Muscle of back (tissue), 11 donors: ENCODE results near the gene KDM2A. TPM values are rescaled to one million over a fixed set of nuclear protein-coding genes. Genes with fewer than 3 reads are reported as not detected.
"Not testable (repeated sequence)": the region's sequence is repeated elsewhere in the genome, so short reads cannot be mapped to it uniquely, and the experiment has no call there.

Experiments used
- DNase-seq, 3 donors: peaks; one replicate each; pipeline versions ENCODE4 v3.0.0 to v3.0.0-alpha.2; 2013
- polyA plus RNA-seq, 10 donors: library from polyadenylated mRNA; unstranded; fragments of 120-200 nt; gene quantifications; one replicate each; pipeline ENCODE4 v1.2.1, GENCODE V29; 2013; ENCODE audit not compliant: insufficient read length in 10 of 10

The KDM2A gene
- polyA plus RNA-seq, 10 donors, result 46.3 to 64.1 (median 52.4) TPM

DNA sequence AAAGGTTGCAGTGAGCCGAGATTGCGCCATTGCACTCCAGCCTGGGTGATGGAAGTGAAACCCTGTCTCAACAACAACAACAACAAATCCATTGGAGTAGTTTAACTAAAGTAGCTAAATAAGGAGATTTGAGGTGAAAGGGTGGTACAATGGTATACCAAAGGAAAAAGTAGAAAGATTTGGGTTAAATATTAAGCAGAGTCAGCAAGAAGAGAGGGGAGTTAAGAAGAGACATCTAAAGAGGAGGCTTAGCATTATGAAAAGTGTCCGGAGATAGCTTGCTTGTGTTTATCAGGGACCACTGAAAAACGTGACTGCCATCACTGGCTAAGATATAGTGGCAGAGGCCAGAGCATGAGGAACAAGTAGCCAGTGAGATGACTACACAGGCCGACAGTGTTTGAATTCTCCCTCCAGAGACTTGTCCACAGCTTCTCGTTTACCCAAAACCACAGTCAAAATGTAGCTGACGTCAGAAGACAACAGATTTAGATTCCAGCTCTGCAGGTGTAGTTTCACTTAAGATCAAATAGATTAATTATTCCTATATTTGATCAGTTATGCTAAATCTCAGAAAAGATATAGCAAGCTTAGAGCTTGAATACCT lies 114.6 kb downstream of the KDM2A start:
- DNase-seq, result no peak

DNA sequence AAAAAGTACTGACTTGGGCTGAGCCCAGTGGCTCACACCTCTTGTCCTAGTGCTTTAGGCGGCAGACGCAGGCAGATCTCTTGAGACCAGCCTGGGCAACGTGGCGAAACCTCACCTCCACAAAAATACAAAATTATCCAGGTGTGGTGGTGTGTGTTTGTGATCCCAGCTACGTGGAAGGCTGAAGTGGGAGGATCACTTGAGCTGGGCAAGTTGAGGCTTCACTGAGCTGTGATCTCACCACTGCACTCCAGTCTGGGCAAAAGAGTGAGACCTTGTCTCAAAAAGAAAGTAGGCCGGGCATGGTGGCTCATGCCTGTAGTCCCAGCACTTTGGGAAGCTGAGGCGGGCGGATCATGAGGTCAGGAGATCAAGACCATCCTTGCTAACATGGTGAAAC lies 115.5 kb downstream of the KDM2A start:
- not testable (repeated sequence) for DNase-seq

GRCh38 chr11:67237574-67237973 lies 118.5 kb downstream of the KDM2A start:
- DNase-seq, result no peak

DNA sequence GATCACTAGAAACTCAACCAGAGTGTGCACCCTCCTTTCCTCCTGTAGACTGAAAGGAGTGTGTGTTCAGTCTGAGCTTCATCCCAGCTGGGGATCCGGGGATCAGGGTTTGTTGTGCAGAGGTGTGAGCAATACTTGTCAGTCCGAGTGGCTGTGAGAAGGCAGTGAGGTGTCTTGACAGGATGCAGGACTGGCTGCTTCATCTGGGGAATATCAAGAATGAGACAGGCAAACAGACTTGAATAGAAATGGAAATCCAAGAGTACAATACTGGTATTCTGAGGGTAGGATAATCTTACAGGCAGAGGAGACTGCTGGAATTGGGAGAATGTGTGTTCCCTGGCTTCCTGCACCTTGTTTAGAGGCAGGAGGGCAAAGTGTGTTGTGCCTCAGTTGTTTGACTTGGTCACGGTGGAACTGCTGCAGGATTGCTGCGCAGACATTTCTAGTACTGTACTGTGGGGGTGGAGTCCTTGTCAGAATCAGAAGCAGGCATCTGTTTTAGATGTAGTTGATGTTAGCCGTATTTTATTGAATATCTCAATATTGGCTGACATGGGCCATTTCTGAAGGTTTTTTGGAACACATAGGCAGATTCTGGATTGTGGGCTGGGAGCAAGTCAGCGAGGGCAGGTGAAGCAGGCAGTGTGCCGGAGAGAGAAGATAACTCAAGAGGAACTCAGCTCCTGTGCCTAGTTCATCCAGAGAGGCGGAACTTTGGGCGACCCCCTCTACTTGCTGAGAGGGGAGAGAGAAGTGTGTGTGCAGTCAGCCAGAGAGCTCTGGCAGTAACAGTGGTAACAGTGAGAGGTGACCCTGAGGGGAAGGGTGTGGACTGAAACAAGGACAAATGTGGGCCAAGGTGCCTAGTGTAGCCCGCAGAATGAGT lies 120.1 kb downstream of the KDM2A start:
- no peak for DNase-seq

GRCh38 chr11:67239783-67240575 lies 120.9 kb downstream of the KDM2A start:
- peak; percentile 96 to 98 (median 98) for DNase-seq

- peak; percentile 54 to 80 (median 63) for DNase-seq
These were observed 121.7 kb downstream of the KDM2A start for GRCh38 chr11:67240576-67241389.

- DNase-seq, result no peak
These were observed 123.5 kb downstream of the KDM2A start for GRCh38 chr11:67242548-67242947.

- no peak for DNase-seq
These were observed 124.0 kb downstream of the KDM2A start for GRCh38 chr11:67243051-67243450.

GRCh38 chr11:67245046-67245445 lies 126.0 kb downstream of the KDM2A start:
- no peak for DNase-seq

DNA sequence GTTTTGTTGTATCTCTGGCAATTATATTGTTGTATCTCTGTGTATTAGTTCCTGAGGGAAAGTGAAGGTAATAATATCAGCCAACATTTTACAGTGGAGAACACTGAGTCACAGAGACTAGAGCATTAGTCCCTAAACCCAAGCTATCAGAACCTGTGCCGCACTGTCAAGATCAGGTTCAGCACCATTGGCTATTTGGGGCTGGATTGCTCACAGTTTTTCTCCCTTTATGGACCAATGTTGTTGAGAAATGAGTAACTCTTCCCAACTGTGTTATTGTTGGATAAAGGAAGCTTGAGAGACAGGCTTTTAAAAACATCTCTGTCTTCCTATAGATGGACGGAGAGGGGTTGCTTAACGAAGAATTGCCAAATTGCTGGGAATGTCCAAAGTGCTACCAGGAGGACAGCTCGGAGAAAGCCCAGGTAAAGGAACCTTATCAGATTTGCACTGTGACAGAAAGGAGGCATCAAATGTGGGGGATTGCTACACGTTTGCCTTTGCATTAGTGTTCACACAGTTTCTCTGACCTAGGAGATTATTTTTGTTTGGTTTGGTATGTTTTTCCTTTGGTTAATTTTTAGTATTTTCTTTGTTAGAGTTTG lies 129.0 kb downstream of the KDM2A start:
- DNase-seq, result no peak

DNA sequence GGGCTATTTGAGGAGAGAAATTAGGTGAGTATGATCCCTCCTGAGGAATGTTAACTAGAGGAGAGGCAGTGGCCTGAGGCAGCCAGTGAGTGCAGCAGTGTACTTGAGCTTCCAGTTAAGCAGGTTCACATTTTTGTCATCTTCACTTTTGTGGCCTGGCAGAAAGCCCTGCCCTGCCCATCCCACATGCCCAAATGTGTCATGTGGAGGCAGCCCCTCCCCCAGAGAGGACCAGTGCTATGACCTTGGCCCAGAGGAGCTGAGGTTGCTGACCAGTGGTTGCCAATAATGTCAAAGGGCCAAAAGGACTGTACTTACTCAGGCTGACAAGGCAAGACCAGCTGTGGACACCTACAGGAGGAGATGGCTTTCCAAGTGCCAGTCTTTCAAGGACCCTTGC lies 129.6 kb downstream of the KDM2A start:
- DNase-seq, result no peak

- DNase-seq, result no peak
These were observed 131.3 kb downstream of the KDM2A start for GRCh38 chr11:67250059-67251043.

GRCh38 chr11:67251841-67252240 lies 132.8 kb downstream of the KDM2A start:
- DNase-seq, result no peak

GRCh38 chr11:67252831-67253239 lies 133.8 kb downstream of the KDM2A start:
- DNase-seq, result no peak

DNA sequence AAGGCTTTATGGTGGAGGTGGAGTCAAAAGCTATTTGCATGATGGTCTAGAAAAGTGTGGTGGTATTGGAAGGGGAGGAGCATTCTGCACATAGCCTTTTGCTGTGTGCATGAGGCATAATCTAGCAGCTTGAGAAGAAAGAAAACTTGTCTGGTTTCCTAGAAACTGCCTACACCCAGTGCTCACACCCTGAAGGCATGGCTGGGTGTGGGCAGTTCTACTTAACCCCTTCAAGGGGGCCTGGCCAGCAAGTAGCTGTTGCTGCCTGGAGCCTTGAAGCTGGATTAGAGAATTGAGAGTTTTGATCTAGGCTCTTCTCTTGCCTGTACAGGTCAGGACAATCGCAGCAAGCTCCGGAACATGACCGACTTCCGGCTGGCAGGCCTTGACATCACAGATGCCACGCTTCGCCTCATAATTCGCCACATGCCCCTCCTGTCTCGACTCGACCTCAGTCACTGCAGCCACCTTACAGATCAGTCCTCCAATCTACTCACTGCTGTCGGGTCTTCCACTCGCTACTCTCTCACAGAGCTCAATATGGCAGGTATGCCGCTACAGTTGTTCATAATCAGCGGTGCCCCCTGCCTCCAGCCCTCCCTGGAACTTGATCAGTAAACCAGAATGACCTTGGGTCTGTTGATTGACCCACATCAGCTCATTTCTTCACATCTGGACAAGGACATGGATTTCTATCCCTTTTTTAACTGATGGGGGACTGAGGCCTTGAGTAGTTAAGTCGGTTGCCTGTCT lies 135.0 kb downstream of the KDM2A start:
- no peak for DNase-seq

DNA sequence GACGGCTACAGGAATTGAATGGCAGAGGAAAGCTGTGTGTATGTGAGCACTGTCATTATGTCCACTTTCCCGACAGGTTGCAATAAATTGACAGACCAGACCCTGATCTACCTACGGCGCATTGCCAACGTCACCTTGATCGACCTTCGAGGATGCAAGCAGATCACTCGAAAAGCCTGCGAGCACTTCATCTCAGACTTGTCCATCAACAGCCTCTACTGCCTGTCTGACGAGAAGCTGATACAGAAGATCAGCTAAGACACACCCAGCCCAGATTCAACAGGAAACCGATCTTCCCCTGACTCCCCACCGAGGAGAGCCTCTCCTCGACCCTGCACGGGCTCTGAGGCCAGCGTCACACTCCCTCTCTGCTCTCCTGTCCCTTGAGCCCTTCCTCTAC lies 135.7 kb downstream of the KDM2A start:
- no peak for DNase-seq

GRCh38 chr11:67255353-67255752 lies 136.3 kb downstream of the KDM2A start:
- no peak for DNase-seq

GRCh38 chr11:67255864-67256263 lies 136.8 kb downstream of the KDM2A start:
- no peak for DNase-seq

DNA sequence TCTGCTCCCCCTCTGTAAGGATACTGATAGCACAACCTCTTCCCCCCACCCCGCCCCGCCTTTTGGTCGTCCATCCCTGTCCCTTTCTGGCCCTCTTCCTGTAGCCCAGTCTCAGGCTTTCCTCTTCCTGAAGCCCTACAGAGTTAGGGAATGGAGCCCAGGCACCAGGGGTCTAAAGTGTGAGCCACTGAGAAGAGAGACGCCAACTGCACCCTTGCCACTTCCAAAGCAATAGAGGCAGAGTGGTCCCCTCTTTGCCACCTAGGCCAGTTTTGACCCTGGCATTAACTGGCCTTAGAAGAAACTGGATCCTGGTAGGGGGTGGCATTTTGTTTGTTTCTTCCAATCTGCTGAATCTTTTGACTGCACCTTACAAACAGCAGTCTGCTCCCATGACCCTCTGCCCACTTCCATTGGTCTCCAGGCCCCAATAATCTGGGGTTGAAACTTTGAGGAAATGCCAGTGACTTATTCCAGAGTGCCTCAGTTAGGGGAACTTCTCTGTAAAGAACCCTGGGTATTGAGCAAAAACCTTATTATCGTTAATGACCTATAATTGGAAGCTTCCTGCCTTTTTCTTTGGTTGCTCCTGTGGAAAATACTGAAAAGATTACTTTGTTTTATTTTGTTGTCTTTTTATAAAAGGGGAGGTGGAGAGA lies 137.5 kb downstream of the KDM2A start:
- no peak for DNase-seq
